Gastroesophageal sphincter (tissue), 3 donors: ENCODE results near the gene ARL17B.
"Not testable (repeated sequence)": the region's sequence is repeated elsewhere in the genome, so short reads cannot be mapped to it uniquely, and the experiment has no call there.

Experiments used
- CTCF ChIP-seq, 4 experiments: fragments of 200-600 bp in 2 of 4; fragments of 450-650 bp in 2 of 4; sonication (generic) in 1 of 4; IDR thresholded peaks; one replicate each; pipeline ENCODE4 v1.5.1; 2017 to 2019; ENCODE audit warnings: antibody characterized with exemption in 4 of 4, mild to moderate bottlenecking in 2 of 4, moderate library complexity in 2 of 4
- EP300 ChIP-seq: sonication (generic); formaldehyde crosslinking; IDR thresholded peaks from one replicate; pipeline ENCODE4 v1.6.1; 2017; ENCODE audit warnings: antibody characterized with exemption, mild to moderate bottlenecking
- POLR2A ChIP-seq, 2 donors: fragments of 450-650 bp; IDR thresholded peaks; one replicate each; pipeline ENCODE4 v1.6.1; 2017; ENCODE audit warnings: antibody characterized with exemption in 2 of 2, mild to moderate bottlenecking in 2 of 2, moderate library complexity in 1 of 2

GRCh38 chr17:46256369-46256768 is 105.2 kb downstream of the ARL17B start:
- not testable (repeated sequence) for TF ChIP-seq CTCF (IDR thresholded peaks at IDR 0.05); POLR2A (IDR thresholded peaks at IDR 0.05); EP300
